Endothelial cell of umbilical vein (primary cell): ENCODE data around the gene PDLIM1. TPM values are rescaled to one million over a fixed set of nuclear protein-coding genes. Genes with fewer than 3 reads are reported as not detected.

Experiments used
- BruUV-seq: library from RNA; stranded (reverse); fragments of 400-500 nt; replicated peaks from 2 replicates; lab custom pipeline; 2021; lab: Mats Ljungman, UMichigan
- CTCF ChIA-PET: fragments of 300-600, 350-600 bp; sonication (Branson Sonifier 250); formaldehyde crosslinking; loops from one replicate; lab custom pipeline; 2021; ENCODE audit warnings: antibody characterized with exemption, inconsistent platforms; lab: Charles Lee
- POLR2A ChIA-PET: fragments of 300-600, 350-600 bp; sonication (Branson Sonifier 250); formaldehyde crosslinking; loops from one replicate; lab custom pipeline; 2021; ENCODE audit warnings: antibody characterized with exemption, inconsistent platforms; lab: Charles Lee
- DNase-seq: peaks from one replicate; pipeline ENCODE4 v3.0.0-alpha.2; 2011; ENCODE audit warnings: low read depth, low spot score
- FAIRE-seq: peaks from 2 replicates; lab custom pipeline; 2011; peaks lifted over from hg19 to GRCh38; lab: Jason Lieb, UNC
- H2AFZ ChIP-seq: 2 replicates; pipeline ENCODE4 v1.6.0; 2012; ENCODE audit warnings: low read depth, low read length, control low read depth, inconsistent platforms
- H3K27ac ChIP-seq: 2 replicates; pipeline ENCODE4 v1.5.1; 2011; ENCODE audit warnings: low read depth, mild to moderate bottlenecking, control low read depth, low read length, moderate library complexity; ENCODE audit not compliant: insufficient read depth
- H3K27me3 ChIP-seq, 2 experiments: 2 replicates each; pipeline versions ENCODE4 v1.6.0 to v1.6.1; 2011; ENCODE audit warnings: low read length in 2 of 2, mixed read lengths in 1 of 2; ENCODE audit not compliant: control insufficient read depth in 2 of 2, insufficient read depth in 2 of 2
- H3K36me3 ChIP-seq, 2 experiments: 2 replicates in 1 of 2; 3 replicates in 1 of 2; pipeline ENCODE4 v1.5.1; 2011; ENCODE audit warnings: low read length in 2 of 2, mild to moderate bottlenecking in 1 of 2, moderate library complexity in 1 of 2; ENCODE audit not compliant: control insufficient read depth in 2 of 2, insufficient read depth in 2 of 2; ENCODE audit errors: extremely low read depth in 1 of 2
- H3K4me1 ChIP-seq: 3 replicates; pipeline ENCODE4 v1.5.1; 2011; ENCODE audit warnings: mild to moderate bottlenecking, low read length; ENCODE audit not compliant: control insufficient read depth, insufficient read depth; ENCODE audit errors: extremely low read depth
- H3K4me2 ChIP-seq: 2 replicates; pipeline ENCODE4 v1.6.1; 2011; ENCODE audit warnings: low read length, control low read depth, mixed read lengths; ENCODE audit not compliant: insufficient read depth
- H3K4me3 ChIP-seq, 3 experiments: fragments of 200-600 bp in 1 of 3; sonication (generic), shearing (Covaris generic) in 1 of 3; replicated peaks in 1 of 3; 2 replicates each; pipeline ENCODE4 v1.5.1; 2011 to 2016; ENCODE audit warnings: control low read depth in 3 of 3, low read length in 3 of 3, mild to moderate bottlenecking in 2 of 3, inconsistent platforms in 1 of 3, low read depth in 1 of 3, moderate library complexity in 1 of 3; ENCODE audit not compliant: insufficient read depth in 1 of 3
- H3K79me2 ChIP-seq: 2 replicates; pipeline ENCODE4 v1.6.0; 2012; ENCODE audit warnings: low read length, inconsistent platforms; ENCODE audit not compliant: control insufficient read depth, insufficient read depth
- H3K9ac ChIP-seq: replicated peaks from 2 replicates; pipeline ENCODE3; 2011; ENCODE audit warnings: low read length, control low read depth; ENCODE audit not compliant: insufficient read depth; ENCODE audit errors: extremely low read depth
- H3K9me1 ChIP-seq: replicated peaks from 3 replicates; pipeline ENCODE4 v1.6.0; 2011; ENCODE audit warnings: mild to moderate bottlenecking, low read length; ENCODE audit not compliant: control insufficient read depth, insufficient read depth; ENCODE audit errors: extremely low read depth
- H3K9me3 ChIP-seq: replicated peaks from 2 replicates; pipeline ENCODE4 v1.5.1; 2012; ENCODE audit warnings: low read length, inconsistent platforms; ENCODE audit not compliant: control insufficient read depth, insufficient read depth
- H4K20me1 ChIP-seq: replicated peaks from 2 replicates; pipeline ENCODE3; 2011; ENCODE audit warnings: mild to moderate bottlenecking, low read length; ENCODE audit not compliant: control insufficient read depth, insufficient read depth; ENCODE audit errors: extremely low read depth
- EZH2 ChIP-seq: IDR thresholded peaks from 2 replicates; pipeline ENCODE4 v1.6.1; 2012; ENCODE audit warnings: borderline replicate concordance, low read depth, mild to moderate bottlenecking, moderate library complexity, low read length, inconsistent platforms; ENCODE audit not compliant: severe bottlenecking
- FOS ChIP-seq: IDR thresholded peaks from 2 replicates; pipeline ENCODE4 v1.6.1; 2011; ENCODE audit warnings: mild to moderate bottlenecking, low read length, moderate library complexity, borderline replicate concordance; ENCODE audit not compliant: insufficient read depth
- GATA2 ChIP-seq: IDR thresholded peaks from 2 replicates; pipeline ENCODE4 v1.7.0; 2011; ENCODE audit warnings: low read depth, mild to moderate bottlenecking, moderate library complexity, mixed read lengths, low read length; ENCODE audit not compliant: insufficient read length, insufficient read depth
- JUN ChIP-seq: IDR thresholded peaks from 2 replicates; pipeline ENCODE4 v1.6.1; 2011; ENCODE audit warnings: borderline replicate concordance, low read depth; ENCODE audit not compliant: insufficient read length, insufficient read depth
- MYC ChIP-seq: IDR thresholded peaks from one replicate; pipeline ENCODE4 v1.6.1; 2011; ENCODE audit warnings: mild to moderate bottlenecking, low read depth, low read length
- POLR2A ChIP-seq: IDR thresholded peaks from 2 replicates; pipeline ENCODE4 v1.6.1; 2012; ENCODE audit warnings: low read depth, mild to moderate bottlenecking, control low read depth, low read length
- POLR2AphosphoS5 ChIP-seq: IDR thresholded peaks from 2 replicates; pipeline ENCODE4 v1.6.1; 2012; ENCODE audit warnings: low read depth, mild to moderate bottlenecking, control low read depth, low read length, moderate library complexity; ENCODE audit not compliant: insufficient read depth
- dilution Hi-C: fragments of 300-500 bp; cut with MboI; formaldehyde crosslinking; loops from one replicate; pipeline ENCODE4 v1.15.0; 2019; ENCODE audit warnings: low sequenced_read_pairs; ENCODE audit not compliant: extremely low pct_ligation_motif_present
- intact Hi-C: fragments of 100-400 bp; cut with micrococcal nuclease; formaldehyde crosslinking; loops from one replicate; pipeline ENCODE4 v1.10.0; 2022
- polyA plus RNA-seq, 4 experiments: library from polyadenylated mRNA; depleted of rRNA in 3 of 4; stranded (reverse) in 3 of 4; unstranded in 1 of 4; fragments of >200 nt; gene quantifications; 2 replicates each; pipeline versions ENCODE4 v1.2.1 to v1.2.3, GENCODE V29; 2011 to 2012; ENCODE audit warnings: missing spikeins in 1 of 4
- total RNA-seq: library from RNA; stranded (reverse); gene quantifications from 2 replicates; pipeline ENCODE4 v1.2.3, GENCODE V29; 2021
- TF ChIP-seq, protein P1 (sequence below), 2 donors: IDR thresholded peaks; 1 replicate in 1 of 2; 2 replicates in 1 of 2; pipeline ENCODE4 v1.5.1; 2011; ENCODE audit warnings: low read length in 2 of 2, mild to moderate bottlenecking in 2 of 2, moderate library complexity in 2 of 2, control low read depth in 1 of 2, inconsistent platforms in 1 of 2, low read depth in 1 of 2; ENCODE audit not compliant: insufficient read depth in 1 of 2; ENCODE audit errors: extremely low read depth in 1 of 2
- TF ChIP-seq, protein P2 (sequence below): IDR thresholded peaks from 2 replicates; pipeline ENCODE4 v1.6.1; 2011; ENCODE audit not compliant: insufficient read depth, insufficient read length

Gene PDLIM1
- total and polyA plus RNA-seq, 2 donors (not counting 3 experiments of a cell fraction or from before 2014, with no cell fraction given), result 91.1 to 122 TPM

DNA sequence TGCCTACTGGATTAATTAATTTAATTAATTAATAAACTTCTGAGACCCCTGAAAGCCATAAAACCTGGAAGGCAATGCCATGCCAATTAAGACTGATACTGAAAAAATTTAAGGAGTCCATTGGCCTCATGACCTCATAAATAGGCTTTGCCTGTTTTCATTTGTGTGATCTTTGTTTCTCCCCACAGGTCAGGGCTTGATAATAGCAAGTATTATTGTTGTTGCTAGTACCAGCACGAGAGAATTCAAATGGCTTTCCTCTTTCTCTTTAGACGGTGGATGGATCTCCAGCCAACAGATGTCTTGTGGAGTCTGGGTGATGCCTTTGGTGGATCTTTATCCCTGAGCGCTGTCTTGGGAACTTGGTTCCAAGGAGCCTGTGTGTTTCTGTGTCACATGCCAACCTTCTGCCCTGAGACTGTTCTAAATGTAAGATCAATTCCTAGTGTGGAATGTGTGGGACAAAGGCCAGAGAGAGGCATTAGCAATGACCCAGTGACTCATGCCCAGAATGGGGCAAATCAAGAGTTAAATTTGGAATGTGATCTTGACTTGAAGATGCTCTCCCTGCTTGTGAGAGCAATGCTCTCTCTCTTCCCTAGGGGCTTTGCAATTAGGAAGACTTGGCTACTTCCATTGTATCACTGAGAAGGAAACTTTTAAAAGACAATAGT, 79.1 kb downstream of the PDLIM1 start:
- FAIRE-seq (no peak), DNase-seq (no peak)
- POLR2A ChIA-PET, result no interaction called here
- H3K9me3 ChIP-seq, result no peaks in the 10 kb centered on the region
- dilution Hi-C loops (no loop called here), intact Hi-C loops (no loop called here)
- H3K27ac ChIP-seq, result no peak overlapping the region
- H3K27me3 ChIP-seq, result no peaks in the 10 kb centered on the region
- H3K36me3 ChIP-seq, result no peaks in the 10 kb centered on the region
- CTCF ChIA-PET, result interaction anchor here (0.9 to 3.4 kb wide), 4 partner anchors 10 to 32 kb away, joined by 3 to 42 read pairs (median 4); no protein-coding TSS in a partner anchor
- H3K9ac ChIP-seq, result no peak overlapping the region
- no peak overlapping the region for H2AFZ ChIP-seq
- no peaks in the 10 kb centered on the region for H4K20me1 ChIP-seq
- H3K9me1 ChIP-seq, result no peaks in the 10 kb centered on the region
- H3K79me2 ChIP-seq, result no peaks in the 10 kb centered on the region
- no peak overlapping the region for H3K4me3 ChIP-seq
- no TSS peak for BruUV-seq
- TF ChIP-seq POLR2A, result no peak
- no peak for TF ChIP-seq EZH2
- TF ChIP-seq GATA2, result no peak
- no peak overlapping the region for H3K4me2 ChIP-seq
- no peaks in the 10 kb centered on the region for H3K4me1 ChIP-seq

DNA sequence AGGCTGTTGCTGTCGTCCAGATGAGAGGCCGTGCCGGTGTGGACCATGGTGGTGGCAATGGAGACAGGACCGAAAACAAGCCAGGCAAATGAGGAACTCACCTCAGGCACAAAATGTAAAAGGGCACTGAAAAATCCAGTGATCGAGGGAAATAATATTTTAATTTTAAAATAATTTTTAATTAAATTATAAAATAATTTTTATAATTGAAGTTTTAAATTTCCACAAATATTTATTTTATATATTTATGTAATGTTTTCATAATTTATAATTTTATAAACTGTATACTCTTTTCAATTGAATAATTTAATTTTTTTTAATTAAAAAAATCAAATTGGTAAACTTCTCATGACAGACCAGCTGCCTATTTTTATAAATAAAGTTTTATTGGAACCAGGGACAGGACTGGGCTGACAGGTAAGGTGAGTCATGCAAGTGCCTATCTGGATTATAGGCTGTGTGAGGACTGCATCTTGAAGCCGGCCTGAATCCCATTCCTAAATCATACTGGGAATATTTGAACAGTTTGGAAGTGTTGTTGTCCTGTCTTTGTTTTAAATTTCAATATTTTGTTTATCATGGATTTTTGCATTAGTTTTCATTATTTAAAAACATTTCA, 81.2 kb downstream of the PDLIM1 start:
- Histone ChIP-seq H3K27ac (no peak overlapping the region), H3K9ac (no peak overlapping the region), H3K27me3 (no peaks in the 10 kb centered on the region), H3K4me1 (no peaks in the 10 kb centered on the region), H2AFZ (no peak overlapping the region), H3K4me2 (no peak overlapping the region), H3K9me1 (no peaks in the 10 kb centered on the region), H3K36me3 (no peaks in the 10 kb centered on the region), H3K79me2 (no peaks in the 10 kb centered on the region), H3K4me3 (no peak overlapping the region), H3K9me3 (no peaks in the 10 kb centered on the region), H4K20me1 (no peaks in the 10 kb centered on the region)
- no TSS peak for BruUV-seq
- intact Hi-C loops (loop anchor here (2.0 kb wide), 1 partner anchor 77 kb away; no protein-coding TSS in a partner anchor), dilution Hi-C loops (no loop called here)
- CTCF ChIA-PET, result interaction anchor here (0.6 to 3.4 kb wide), 6 partner anchors 32 to 1828 kb away, joined by 3 to 42 read pairs (median 6); no protein-coding TSS in a partner anchor
- TF ChIP-seq FOS (no peak), POLR2AphosphoS5 (no peak), POLR2A (no peak), GATA2 (no peak), EZH2 (no peak), JUN (no peak), MYC (no peak)
- TF ChIP-seq, protein P1, sequence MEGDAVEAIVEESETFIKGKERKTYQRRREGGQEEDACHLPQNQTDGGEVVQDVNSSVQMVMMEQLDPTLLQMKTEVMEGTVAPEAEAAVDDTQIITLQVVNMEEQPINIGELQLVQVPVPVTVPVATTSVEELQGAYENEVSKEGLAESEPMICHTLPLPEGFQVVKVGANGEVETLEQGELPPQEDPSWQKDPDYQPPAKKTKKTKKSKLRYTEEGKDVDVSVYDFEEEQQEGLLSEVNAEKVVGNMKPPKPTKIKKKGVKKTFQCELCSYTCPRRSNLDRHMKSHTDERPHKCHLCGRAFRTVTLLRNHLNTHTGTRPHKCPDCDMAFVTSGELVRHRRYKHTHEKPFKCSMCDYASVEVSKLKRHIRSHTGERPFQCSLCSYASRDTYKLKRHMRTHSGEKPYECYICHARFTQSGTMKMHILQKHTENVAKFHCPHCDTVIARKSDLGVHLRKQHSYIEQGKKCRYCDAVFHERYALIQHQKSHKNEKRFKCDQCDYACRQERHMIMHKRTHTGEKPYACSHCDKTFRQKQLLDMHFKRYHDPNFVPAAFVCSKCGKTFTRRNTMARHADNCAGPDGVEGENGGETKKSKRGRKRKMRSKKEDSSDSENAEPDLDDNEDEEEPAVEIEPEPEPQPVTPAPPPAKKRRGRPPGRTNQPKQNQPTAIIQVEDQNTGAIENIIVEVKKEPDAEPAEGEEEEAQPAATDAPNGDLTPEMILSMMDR (IDR thresholded peaks at IDR 0.05; ENCODE audit: extremely low read depth in 1 of 2, insufficient read depth in 1 of 2, low read depth in 1 of 2, low read length in 2 of 2), result no peak
- TF ChIP-seq, protein P2, sequence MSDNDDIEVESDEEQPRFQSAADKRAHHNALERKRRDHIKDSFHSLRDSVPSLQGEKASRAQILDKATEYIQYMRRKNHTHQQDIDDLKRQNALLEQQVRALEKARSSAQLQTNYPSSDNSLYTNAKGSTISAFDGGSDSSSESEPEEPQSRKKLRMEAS, result no peak
- POLR2A ChIA-PET, result no interaction called here
- no peak for DNase-seq
- no peak for FAIRE-seq
